HUES48 (cell line): Measurements from ENCODE around the gene CACNA1H.
"Not testable (repeated sequence)": the region's sequence is repeated elsewhere in the genome, so short reads cannot be mapped to it uniquely, and the experiment has no call there.

ENCODE experiments used
- H3K27ac ChIP-seq: one replicate; pipeline ENCODE4 v1.7.0; 2013; ENCODE audit warnings: low read depth, low read length, inconsistent platforms
- H3K27me3 ChIP-seq: 2 replicates; pipeline ENCODE4 v1.6.1; 2013; ENCODE audit warnings: mild to moderate bottlenecking, low read length; ENCODE audit not compliant: control insufficient read depth, insufficient read depth
- H3K36me3 ChIP-seq: 2 replicates; pipeline ENCODE4 v1.6.1; 2013; ENCODE audit warnings: low read length; ENCODE audit not compliant: control insufficient read depth, insufficient read depth
- H3K4me1 ChIP-seq: 2 replicates; pipeline ENCODE4 v1.6.1; 2013; ENCODE audit warnings: mild to moderate bottlenecking, low read length; ENCODE audit not compliant: control insufficient read depth, insufficient read depth
- H3K4me3 ChIP-seq: 2 replicates; pipeline ENCODE4 v1.5.1; 2013; ENCODE audit warnings: mild to moderate bottlenecking, low read depth, low read length
- H3K9ac ChIP-seq: 2 replicates; pipeline ENCODE4 v1.6.1; 2013; ENCODE audit warnings: mild to moderate bottlenecking, low read depth, low read length, moderate library complexity
- H3K9me3 ChIP-seq: 2 replicates; pipeline ENCODE4 v1.6.1; 2013; ENCODE audit warnings: low read length; ENCODE audit not compliant: control insufficient read depth, insufficient read depth

CACNA1H gene

GRCh38 chr16:1185460-1186207, 32.7 kb downstream of the CACNA1H start:
- H3K27me3 ChIP-seq, H3K4me1 ChIP-seq, H3K27ac ChIP-seq, H3K9me3 ChIP-seq, H3K36me3 ChIP-seq, H3K9ac ChIP-seq, H3K4me3 ChIP-seq: not testable (repeated sequence)

- no peak overlapping the region for H3K4me3 ChIP-seq
- H3K9ac ChIP-seq, result no peak overlapping the region
- H3K27me3 ChIP-seq, result no peaks in the 10 kb centered on the region
- H3K36me3 ChIP-seq, result no peaks in the 10 kb centered on the region
- H3K27ac ChIP-seq, result no peak overlapping the region
- H3K9me3 ChIP-seq, result no peaks in the 10 kb centered on the region
- no peaks in the 10 kb centered on the region; the same call in 1 of the 2 replicates for H3K4me1 ChIP-seq
Observed at GRCh38 chr16:1188432-1189189, 35.7 kb downstream of the CACNA1H start.

DNA sequence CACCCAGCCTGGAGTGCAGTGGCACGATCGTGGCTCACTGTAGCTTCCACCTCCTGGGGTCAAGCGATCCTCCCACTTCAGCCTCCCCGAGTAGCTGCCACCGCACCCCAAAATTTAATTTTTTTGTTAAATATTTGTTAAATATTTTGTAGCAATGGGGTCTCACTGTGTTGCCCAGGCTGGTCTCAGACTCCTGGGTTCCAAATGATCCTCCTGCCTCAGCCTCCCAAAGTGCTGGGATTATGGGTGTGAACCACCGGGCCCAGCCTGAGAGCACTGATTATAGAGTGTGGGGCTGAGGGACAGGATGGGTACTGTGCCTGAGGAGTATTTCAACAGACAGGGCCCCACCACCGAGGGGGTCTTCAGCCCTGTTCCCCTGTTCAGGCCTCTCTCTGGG, 36.5 kb downstream of the CACNA1H start:
- no peak overlapping the region for H3K27ac ChIP-seq
- no peaks in the 10 kb centered on the region for H3K27me3 ChIP-seq
- no peaks in the 10 kb centered on the region for H3K9me3 ChIP-seq
- H3K4me3 ChIP-seq, result no peak overlapping the region
- H3K9ac ChIP-seq, result no peak overlapping the region
- H3K36me3 ChIP-seq, result no peaks in the 10 kb centered on the region
- H3K4me1 ChIP-seq, result no peaks in the 10 kb centered on the region; the same call in 1 of the 2 replicates

- H3K4me1 ChIP-seq, H3K36me3 ChIP-seq, H3K4me3 ChIP-seq, H3K9ac ChIP-seq, H3K9me3 ChIP-seq, H3K27ac ChIP-seq, H3K27me3 ChIP-seq: not testable (repeated sequence)
Observed at GRCh38 chr16:1190789-1191188, 37.9 kb downstream of the CACNA1H start.

GRCh38 chr16:1192384-1193073, 39.6 kb downstream of the CACNA1H start:
- no peak overlapping the region; the same call in 1 of the 2 replicates for H3K9ac ChIP-seq
- no peaks in the 10 kb centered on the region for H3K36me3 ChIP-seq
- peak overlapping the region; percentile 18 for H3K27ac ChIP-seq
- H3K4me1 ChIP-seq, result no peaks in the 10 kb centered on the region; the same call in 1 of the 2 replicates
- no peaks in the 10 kb centered on the region for H3K9me3 ChIP-seq
- H3K4me3 ChIP-seq, result no peak overlapping the region
- H3K27me3 ChIP-seq, result no peaks in the 10 kb centered on the region

- no peak overlapping the region for H3K9ac ChIP-seq
- H3K4me3 ChIP-seq, result no peak overlapping the region
- H3K27ac ChIP-seq, result no peak overlapping the region
- H3K27me3 ChIP-seq, result no peaks in the 10 kb centered on the region
- H3K36me3 ChIP-seq, result no peaks in the 10 kb centered on the region
- H3K9me3 ChIP-seq, result no peaks in the 10 kb centered on the region
- H3K4me1 ChIP-seq, result no peaks in the 10 kb centered on the region; the same call in 1 of the 2 replicates
Observed at GRCh38 chr16:1193143-1193824, 40.4 kb downstream of the CACNA1H start.

DNA sequence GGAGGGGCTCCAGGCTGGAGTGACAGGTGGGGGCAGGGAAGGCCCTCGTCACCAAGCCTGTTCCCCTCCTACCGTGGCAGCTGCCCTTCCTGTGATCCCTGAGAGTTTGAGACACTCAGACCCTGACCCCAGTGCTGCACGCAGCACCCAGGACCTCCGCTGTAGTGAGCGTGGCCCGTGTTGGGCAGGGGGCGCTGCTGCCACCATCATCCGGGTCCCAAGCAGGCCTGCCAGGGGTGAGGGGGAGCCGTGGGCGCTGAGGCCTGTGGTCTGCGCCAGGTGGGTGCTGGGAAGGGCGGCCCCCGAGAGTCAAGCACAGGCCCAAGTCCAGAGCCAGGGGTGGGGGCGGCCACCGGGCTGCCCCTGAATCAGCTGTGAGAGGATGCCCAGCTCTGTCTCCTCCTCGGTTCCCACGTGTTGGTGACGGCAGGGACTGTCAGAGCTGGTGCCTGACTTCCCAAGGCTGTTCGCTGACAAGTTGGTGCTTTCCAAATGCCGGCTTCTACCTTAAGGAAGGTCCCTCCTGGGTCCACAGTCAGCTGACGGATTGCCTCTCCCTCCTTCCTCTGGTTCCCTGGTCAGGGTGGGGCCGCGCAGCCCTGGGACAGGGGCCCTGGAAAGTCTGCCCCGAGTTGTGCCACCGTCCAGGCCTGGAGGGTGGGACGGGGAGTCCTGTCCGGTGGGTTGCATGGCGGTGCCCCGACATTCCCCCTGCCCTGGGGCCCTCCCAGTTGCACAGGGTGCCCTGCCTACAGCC, 41.1 kb downstream of the CACNA1H start:
- Histone ChIP-seq H3K9ac (no peak overlapping the region), H3K36me3 (no peaks in the 10 kb centered on the region), H3K27ac (no peak overlapping the region), H3K4me3 (no peak overlapping the region), H3K9me3 (no peaks in the 10 kb centered on the region), H3K27me3 (no peaks in the 10 kb centered on the region), H3K4me1 (no peaks in the 10 kb centered on the region; the same call in 1 of the 2 replicates)

DNA sequence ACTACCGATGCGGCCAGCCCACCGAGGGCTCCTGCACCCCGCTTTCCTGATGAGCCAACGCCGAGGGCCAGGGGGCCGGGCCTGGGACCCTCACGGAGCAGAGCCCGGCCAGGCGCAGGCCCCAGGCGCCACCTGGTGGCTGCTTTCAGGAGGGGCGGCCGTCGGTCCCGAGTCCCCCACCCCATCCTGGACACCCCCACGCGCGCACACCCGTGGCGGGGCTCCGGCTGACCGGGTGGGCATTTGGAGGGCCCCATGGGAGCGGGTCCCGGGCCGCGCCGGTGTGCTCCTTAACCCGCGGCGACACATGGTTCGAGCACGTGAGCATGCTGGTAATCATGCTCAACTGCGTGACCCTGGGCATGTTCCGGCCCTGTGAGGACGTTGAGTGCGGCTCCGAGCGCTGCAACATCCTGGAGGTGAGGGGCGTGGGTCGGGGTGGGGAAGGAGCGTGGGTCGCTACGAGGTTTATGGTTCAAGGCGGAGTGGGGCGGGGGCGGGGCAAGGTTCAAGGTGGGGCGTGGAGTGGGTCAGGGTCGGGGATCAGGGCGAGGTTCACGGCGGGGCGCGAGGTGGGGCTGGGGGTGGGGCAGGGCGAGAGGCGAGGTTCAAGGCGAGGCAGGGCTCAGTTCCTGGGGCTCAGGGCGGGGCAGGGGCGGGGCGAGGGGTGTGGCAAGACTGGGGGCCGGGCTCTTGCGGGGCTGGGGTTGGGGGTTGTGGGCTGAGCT, 41.9 kb downstream of the CACNA1H start:
- Histone ChIP-seq H3K9ac (no peak overlapping the region), H3K9me3 (no peaks in the 10 kb centered on the region), H3K36me3 (no peaks in the 10 kb centered on the region), H3K27me3 (no peaks in the 10 kb centered on the region), H3K4me1 (no peaks in the 10 kb centered on the region; the same call in 1 of the 2 replicates), H3K27ac (no peak overlapping the region), H3K4me3 (no peak overlapping the region)

GRCh38 chr16:1195393-1195666, 42.4 kb downstream of the CACNA1H start:
- Histone ChIP-seq H3K9me3 (no peaks in the 10 kb centered on the region), H3K36me3 (peaks cover 4% of the 10 kb centered on the region), H3K27ac (no peak overlapping the region), H3K9ac (no peak overlapping the region), H3K4me3 (no peak overlapping the region), H3K4me1 (no peaks in the 10 kb centered on the region; the same call in 1 of the 2 replicates), H3K27me3 (no peaks in the 10 kb centered on the region)

DNA sequence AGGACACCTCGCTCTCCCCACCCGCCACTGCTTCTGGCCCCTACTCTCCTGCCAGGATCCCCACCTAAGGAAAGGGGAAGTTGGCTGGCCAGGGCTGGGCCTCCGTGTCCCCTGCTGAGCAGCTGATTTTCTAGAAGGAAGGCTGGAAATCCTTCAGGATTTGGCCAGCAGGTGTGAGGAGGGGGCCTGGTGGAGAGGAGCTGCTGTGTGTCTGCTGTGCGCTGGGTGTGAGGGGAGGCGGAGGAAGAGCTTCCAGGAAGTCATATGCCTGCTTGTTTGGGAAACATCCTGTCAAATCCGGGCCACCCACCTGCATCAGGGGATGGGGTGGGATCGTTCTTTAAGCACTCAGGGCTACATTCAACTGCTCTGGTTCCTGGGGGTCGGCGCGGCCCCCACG, 43.6 kb downstream of the CACNA1H start:
- no peaks in the 10 kb centered on the region for H3K9me3 ChIP-seq
- no peak overlapping the region for H3K4me3 ChIP-seq
- no peak overlapping the region for H3K27ac ChIP-seq
- no peak overlapping the region for H3K9ac ChIP-seq
- no peaks in the 10 kb centered on the region for H3K27me3 ChIP-seq
- H3K36me3 ChIP-seq, result peaks cover 10% of the 10 kb centered on the region
- no peaks in the 10 kb centered on the region; the same call in 1 of the 2 replicates for H3K4me1 ChIP-seq
